CD1c-positive myeloid dendritic cell (primary cell): ENCODE measurements around the gene ARMC8.
"Not testable (repeated sequence)": the region's sequence is repeated elsewhere in the genome, so short reads cannot be mapped to it uniquely, and the experiment has no call there.

Source experiments
- DNase-seq: peaks from one replicate; pipeline ENCODE4 v3.0.0-alpha.2; 2016; ENCODE audit errors: extremely low spot score

ARMC8 gene

GRCh38 chr3:138187296-138188012 is at the start of gene ARMC8:
Gene ARMC8, plus strand, starts transcription at chr3:138187301. Its CDS starts 254 bp downstream, at chr3:138187555.
- peak; percentile 42 for DNase-seq

GRCh38 chr3:138137861-138138260 is 49.2 kb upstream of the ARMC8 start:
- DNase-seq: peak; percentile 48

GRCh38 chr3:138139691-138140090 is 47.4 kb upstream of the ARMC8 start:
- DNase-seq: peak; percentile 52

GRCh38 chr3:138140940-138141339 is 46.2 kb upstream of the ARMC8 start:
- DNase-seq: no peak

- not testable (repeated sequence) for DNase-seq
Observed at GRCh38 chr3:138142181-138142580, 44.9 kb upstream of the ARMC8 start.

GRCh38 chr3:138148503-138148902 is 38.6 kb upstream of the ARMC8 start:
- peak; percentile 31 for DNase-seq

- DNase-seq: no peak
Observed at GRCh38 chr3:138154534-138154933, 32.6 kb upstream of the ARMC8 start.

- DNase-seq: no peak
Observed at GRCh38 chr3:138157743-138158142, 29.4 kb upstream of the ARMC8 start.

- no peak for DNase-seq
Observed at GRCh38 chr3:138165061-138165460, 22.0 kb upstream of the ARMC8 start.

- no peak for DNase-seq
Observed at GRCh38 chr3:138172625-138173024, 14.5 kb upstream of the ARMC8 start.

GRCh38 chr3:138173769-138174420 is 13.2 kb upstream of the ARMC8 start:
- no peak for DNase-seq

- peak; percentile 90 for DNase-seq
Observed at GRCh38 chr3:138174421-138175131, 12.5 kb upstream of the ARMC8 start, which contains the start of gene DBR1. Gene DBR1, minus strand, starts transcription at chr3:138174921. Its CDS starts 126 bp downstream, at chr3:138174795.

- peak; percentile 23 for DNase-seq
Observed at GRCh38 chr3:138180375-138181029, 6.6 kb upstream of the ARMC8 start.

GRCh38 chr3:138184994-138185393 is 2.1 kb upstream of the ARMC8 start:
- no peak for DNase-seq

GRCh38 chr3:138186221-138186620 is 880 bp upstream of the ARMC8 start:
- DNase-seq: no peak

- peak; percentile 94 for DNase-seq
Observed at GRCh38 chr3:138186803-138187295, 252 bp upstream of the ARMC8 start.

GRCh38 chr3:138188013-138188730 is 1.1 kb downstream of the ARMC8 start:
- DNase-seq: peak; percentile 37

- DNase-seq: no peak
Observed at GRCh38 chr3:138195481-138195880, 8.4 kb downstream of the ARMC8 start.

- DNase-seq: no peak
Observed at GRCh38 chr3:138196023-138196422, 8.9 kb downstream of the ARMC8 start.

GRCh38 chr3:138197058-138197457 is 10.0 kb downstream of the ARMC8 start:
- no peak for DNase-seq

- DNase-seq: no peak
Observed at GRCh38 chr3:138197524-138197923, 10.4 kb downstream of the ARMC8 start.
